ENCODE results near the gene SHLD2.
"Not testable (repeated sequence)": the region's sequence is repeated elsewhere in the genome, so short reads cannot be mapped to it uniquely, and the experiment has no call there.

- not testable (repeated sequence) for TF ChIP-seq PATZ1 (CRISPR knock-in tag; IDR thresholded peaks at IDR 0.05; ENCODE audit: borderline replicate concordance); ZC3H10 (CRISPR knock-in tag; IDR thresholded peaks at IDR 0.05); RARB (CRISPR knock-in tag; IDR thresholded peaks at IDR 0.05); CREB5 (CRISPR knock-in tag; IDR thresholded peaks at IDR 0.05; ENCODE audit: low read depth); BACH2 (CRISPR knock-in tag; IDR thresholded peaks at IDR 0.05; ENCODE audit: borderline replicate concordance); ZFP3 (CRISPR knock-in tag; IDR thresholded peaks at IDR 0.05); SNAI2 (CRISPR knock-in tag; IDR thresholded peaks at IDR 0.05); ZNF70 (CRISPR knock-in tag; IDR thresholded peaks at IDR 0.05)
Measured at GRCh38 chr10:87119029-87119428, 24.0 kb downstream of the SHLD2 start.

Data from SK-N-SH treated with all-trans-retinoic acid at 6 μM for 48 hours (cell line).